HG03280 (cell line): ENCODE results near the gene AAR2.

Source experiments
- ATAC-seq: cut with Tn5 transposase; IDR thresholded peaks from one replicate; pipeline ENCODE4 v1.9.1; 2021; ENCODE audit warnings: mild to moderate bottlenecking, moderate library complexity; ENCODE audit not compliant: unreplicated experiment

AAR2 gene

DNA sequence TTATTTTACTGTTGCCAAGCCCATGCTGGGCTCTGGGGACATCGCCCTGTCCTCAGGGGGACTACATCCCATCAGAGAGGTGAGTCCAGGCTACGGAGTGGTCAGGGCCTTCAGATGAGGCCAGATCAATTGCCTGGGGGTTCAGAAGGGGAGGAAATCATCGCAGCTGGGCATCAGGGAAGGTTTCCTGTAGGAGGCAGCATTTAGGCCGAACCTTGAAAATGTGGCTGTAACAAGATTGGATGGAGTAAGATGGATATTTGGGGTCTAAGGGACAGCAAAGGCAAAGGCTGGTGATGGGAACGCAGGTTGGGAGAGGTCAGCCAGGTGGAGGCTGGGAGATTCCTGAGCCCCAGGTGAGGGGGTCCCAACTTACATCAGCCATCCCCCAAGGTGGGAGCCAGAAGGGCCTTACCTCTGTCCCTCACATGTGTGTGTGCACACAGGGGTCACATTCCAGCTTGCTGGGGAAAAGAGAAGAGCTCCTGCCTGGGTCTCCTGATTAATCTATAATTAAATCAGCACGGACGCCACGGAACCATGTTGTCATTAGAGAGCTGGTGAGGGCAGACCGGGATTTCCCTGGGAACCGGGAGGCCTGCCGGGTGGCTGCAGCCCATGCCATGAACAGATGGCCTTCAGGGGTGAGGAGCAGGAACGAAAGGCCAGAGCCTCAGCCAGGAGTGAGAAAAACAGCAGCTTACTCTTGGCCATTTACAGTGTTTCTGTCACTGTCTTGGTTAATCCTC, 39.3 kb downstream of the AAR2 start:
- ATAC-seq, result no peak

GRCh38 chr20:36277546-36277945, 41.3 kb downstream of the AAR2 start:
- ATAC-seq, result no peak

- no peak for ATAC-seq
Observed at GRCh38 chr20:36279362-36279761, 43.1 kb downstream of the AAR2 start.

DNA sequence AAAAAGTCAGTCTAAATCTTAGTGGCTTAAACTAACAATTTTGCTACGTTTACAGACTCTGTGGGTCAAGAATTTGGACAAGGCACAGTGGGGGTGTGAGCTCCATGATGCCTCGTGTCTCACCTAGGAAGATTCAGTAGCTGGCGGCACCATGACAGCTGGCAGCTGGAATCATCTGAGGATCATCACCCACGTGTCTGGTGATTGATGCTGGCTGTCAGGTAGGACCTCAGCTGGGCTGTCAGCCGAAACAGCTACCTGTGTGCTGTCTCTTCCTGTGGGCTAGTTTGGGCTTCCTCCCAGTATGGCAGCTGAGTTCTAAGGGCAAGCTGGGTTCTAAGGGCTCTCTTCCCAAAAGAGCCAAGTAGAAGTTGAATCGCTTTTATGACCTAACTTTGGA, 43.5 kb downstream of the AAR2 start:
- no peak for ATAC-seq

DNA sequence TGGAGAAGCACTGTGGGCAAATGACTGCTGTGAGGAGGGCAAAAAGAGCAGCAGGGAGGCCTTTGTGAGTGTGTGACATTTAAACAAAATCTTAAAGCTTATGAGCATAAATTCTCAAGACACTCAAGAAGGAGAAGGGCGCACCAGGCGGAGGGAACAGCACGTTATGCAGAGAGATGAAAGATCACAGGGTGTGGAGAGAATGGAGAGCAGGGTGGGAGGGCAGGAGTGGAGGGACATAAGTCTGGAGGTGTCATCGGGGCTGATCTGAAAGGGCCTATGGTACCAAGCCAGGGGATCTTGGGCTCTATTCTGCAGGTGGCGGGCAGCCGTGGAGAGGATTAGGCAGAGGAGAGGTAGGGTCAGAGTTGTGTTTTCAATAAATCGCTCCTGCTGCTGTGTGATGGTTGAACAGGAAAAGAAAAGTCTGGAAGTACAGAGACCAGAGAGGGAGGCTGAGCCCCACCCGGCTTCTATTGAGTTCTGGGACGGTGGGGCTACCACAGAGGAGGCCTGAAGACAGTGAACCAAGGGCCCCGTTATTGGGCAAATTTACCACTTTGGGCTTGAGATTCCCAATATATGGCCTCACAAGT, 45.6 kb downstream of the AAR2 start:
- no peak for ATAC-seq

- ATAC-seq, result no peak
Observed at GRCh38 chr20:36284751-36285150, 48.5 kb downstream of the AAR2 start.

DNA sequence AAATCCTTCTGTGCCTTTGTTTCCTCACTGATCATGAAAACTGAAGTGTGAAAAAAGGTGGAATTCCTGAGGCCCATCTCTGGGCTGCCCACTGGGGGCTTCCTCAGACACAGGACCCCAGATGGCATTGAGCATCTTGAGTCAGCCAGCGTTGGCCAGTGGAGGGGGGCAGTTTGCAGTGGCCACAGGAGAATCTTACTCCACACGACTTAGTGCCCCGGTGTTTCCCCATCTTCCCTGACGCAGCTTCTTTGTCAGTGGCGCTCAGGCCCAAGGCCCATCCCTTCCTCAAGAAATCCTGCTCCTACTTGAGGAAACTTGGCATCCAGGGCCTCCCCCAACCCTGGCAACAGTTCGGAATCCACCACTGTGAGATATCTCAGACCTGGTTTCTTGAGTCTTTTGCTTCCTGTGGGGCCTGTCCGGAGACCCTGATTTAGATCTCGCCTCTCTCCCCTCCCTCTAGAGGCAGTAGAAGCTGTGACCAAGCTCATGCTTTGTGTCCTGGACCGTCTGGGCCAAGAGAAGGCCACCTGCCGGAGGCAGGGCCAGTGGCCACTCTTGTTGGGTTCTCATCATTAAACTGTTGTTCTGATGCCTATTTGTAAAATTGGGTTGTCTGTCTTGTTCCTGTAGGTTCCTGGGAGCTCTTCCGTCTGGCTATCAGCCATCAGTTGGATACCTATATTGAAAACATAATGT, 49.6 kb downstream of the AAR2 start:
- ATAC-seq, result no peak

- no peak for ATAC-seq
Observed at GRCh38 chr20:36297656-36298055, 61.4 kb downstream of the AAR2 start.

DNA sequence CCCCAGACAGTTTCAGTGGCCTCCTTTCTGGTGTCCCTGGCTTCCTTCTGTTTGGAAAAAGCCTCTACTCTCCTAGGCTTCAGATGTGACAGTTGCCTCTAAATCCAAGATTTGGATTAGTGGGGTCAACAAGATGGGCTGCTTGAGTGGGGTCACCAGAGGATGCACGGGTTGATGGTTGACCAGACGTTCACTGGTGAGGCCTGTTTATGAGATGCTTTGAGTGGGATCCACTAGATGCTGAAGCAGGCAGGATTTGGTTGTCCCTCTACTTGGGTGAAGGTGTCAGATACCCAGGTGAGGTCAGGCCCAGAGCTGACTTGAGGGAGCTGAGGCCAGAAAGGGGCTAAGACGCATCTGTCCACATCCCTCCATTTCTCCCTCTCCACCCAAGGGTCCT, 61.8 kb downstream of the AAR2 start:
- no peak for ATAC-seq

- no peak for ATAC-seq
Observed at GRCh38 chr20:36298795-36299339, 62.6 kb downstream of the AAR2 start.

DNA sequence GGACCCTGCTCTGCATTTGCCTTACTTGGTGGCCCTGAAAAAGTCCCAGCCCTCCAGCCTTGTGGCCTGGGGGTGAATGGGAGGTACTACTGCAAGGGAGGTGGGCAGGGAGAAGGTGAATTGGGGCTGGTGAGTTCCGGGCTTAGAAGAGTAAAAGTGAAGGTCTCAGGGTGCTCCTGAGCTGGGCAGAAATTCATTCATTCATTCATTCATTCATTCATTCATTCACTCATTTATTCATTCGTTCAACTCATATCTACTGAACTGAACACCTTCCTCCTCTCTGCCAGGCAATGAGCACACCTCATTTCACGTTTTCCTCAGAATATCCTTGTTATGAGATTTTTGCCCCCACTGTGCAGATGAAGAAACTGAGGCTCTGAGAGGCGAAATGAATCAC, 63.2 kb downstream of the AAR2 start:
- no peak for ATAC-seq

- ATAC-seq, result no peak
Observed at GRCh38 chr20:36301359-36302119, 65.3 kb downstream of the AAR2 start.

- ATAC-seq, result no peak
Observed at GRCh38 chr20:36303020-36303595, 66.8 kb downstream of the AAR2 start.

DNA sequence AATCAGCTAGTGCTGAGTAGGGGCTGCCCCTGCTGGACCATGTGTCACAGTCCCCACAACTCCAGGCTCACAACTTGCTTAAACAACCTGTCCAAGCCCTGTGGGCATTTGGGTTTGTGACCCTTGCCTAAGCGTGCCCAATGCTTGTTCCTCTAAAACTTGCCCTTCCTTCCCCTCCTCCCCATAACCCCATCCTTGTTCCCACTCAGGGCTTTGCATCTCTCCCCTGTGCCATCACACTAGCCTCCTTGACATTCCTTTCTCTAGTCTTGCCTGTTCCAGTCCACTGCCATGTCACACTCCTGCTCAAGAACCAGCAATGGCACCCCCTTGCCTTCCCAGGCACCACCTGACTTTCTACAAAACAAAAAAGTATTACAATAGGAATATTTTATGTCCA, 67.6 kb downstream of the AAR2 start:
- no peak for ATAC-seq

DNA sequence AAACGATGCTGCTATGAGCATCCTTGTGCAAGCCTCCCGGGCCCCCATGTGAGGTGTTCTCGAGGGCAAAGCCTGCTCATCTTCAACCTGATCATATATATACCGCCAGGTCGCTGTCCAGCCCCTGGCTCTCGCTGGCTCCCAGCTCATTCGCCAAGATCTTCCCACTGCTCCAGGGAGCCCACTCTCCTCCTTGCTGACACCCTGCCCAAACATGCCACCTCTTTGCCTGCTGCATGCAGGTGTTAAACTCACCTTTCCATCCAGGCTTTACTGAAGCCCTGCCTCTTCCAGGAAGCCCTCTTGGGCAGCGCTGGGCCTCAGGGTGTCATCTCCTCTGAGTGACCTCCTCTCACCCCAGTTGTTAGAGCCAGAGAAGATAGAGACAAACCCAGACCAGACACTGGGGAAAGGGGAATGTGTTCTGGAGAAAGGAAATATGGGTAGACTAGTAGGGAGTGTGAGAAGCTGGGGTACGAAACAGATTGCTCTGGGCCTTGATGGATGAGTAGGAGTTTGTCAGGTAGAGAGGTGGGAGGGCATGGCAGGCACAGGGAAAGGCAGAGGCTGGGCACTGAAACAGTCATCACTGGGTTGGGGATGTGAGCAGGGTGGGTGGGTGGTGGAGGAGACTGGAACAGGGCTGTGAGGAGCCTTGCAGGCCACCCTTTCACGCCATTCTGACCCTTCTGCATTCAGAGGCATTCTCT, 68.7 kb downstream of the AAR2 start:
- ATAC-seq, result no peak

GRCh38 chr20:36305602-36306551, 69.6 kb downstream of the AAR2 start, which contains the start of gene DLGAP4:
TSS of gene DLGAP4 (plus strand) at chr20:36306339. CDS start at chr20:36431718, 125,379 bp downstream.
- no peak for ATAC-seq
